Fibroblast of skin of right biceps (primary cell): ENCODE data around the gene SH3BP4.

Experiments
- DNase-seq: peaks from one replicate; pipeline ENCODE4 v3.0.0-alpha.2; 2013

Gene SH3BP4

GRCh38 chr2:234967201-234967869 lies 15.5 kb downstream of the SH3BP4 start:
- DNase-seq: no peak

- no peak for DNase-seq
These were observed 16.0 kb downstream of the SH3BP4 start for GRCh38 chr2:234967870-234968208.

- peak; percentile 49 for DNase-seq
These were observed 17.0 kb downstream of the SH3BP4 start for GRCh38 chr2:234968631-234969305.

GRCh38 chr2:234969306-234970098 lies 17.7 kb downstream of the SH3BP4 start:
- DNase-seq: peak; percentile 28

- no peak for DNase-seq
These were observed 18.3 kb downstream of the SH3BP4 start for GRCh38 chr2:234970099-234970440.

- DNase-seq: peak; percentile 86
These were observed 18.7 kb downstream of the SH3BP4 start for GRCh38 chr2:234970477-234970882.

- DNase-seq: peak; percentile 38
These were observed 19.7 kb downstream of the SH3BP4 start for GRCh38 chr2:234971496-234971895.

GRCh38 chr2:234973008-234973407 lies 21.2 kb downstream of the SH3BP4 start:
- DNase-seq: peak; percentile 61

GRCh38 chr2:234974501-234975385 lies 22.9 kb downstream of the SH3BP4 start:
- DNase-seq: peak; percentile 86

- no peak for DNase-seq
These were observed 23.8 kb downstream of the SH3BP4 start for GRCh38 chr2:234975611-234976010.

- DNase-seq: no peak
These were observed 24.8 kb downstream of the SH3BP4 start for GRCh38 chr2:234976479-234977227.

- DNase-seq: no peak
These were observed 25.4 kb downstream of the SH3BP4 start for GRCh38 chr2:234977228-234977679.

- peak; percentile 56 for DNase-seq
These were observed 26.8 kb downstream of the SH3BP4 start for GRCh38 chr2:234978466-234979203.

- DNase-seq: peak; percentile 40
These were observed 27.7 kb downstream of the SH3BP4 start for GRCh38 chr2:234979204-234980167.

- DNase-seq: no peak
These were observed 28.8 kb downstream of the SH3BP4 start for GRCh38 chr2:234980451-234981187.

GRCh38 chr2:234981197-234982095 lies 29.6 kb downstream of the SH3BP4 start:
- DNase-seq: peak; percentile 100

GRCh38 chr2:234982096-234982834 lies 30.4 kb downstream of the SH3BP4 start:
- no peak for DNase-seq
